HFF-Myc (cell line): Measurements from ENCODE around the gene NBL1.

Experiments used
- DNase-seq: peaks from one replicate; pipeline ENCODE4 v3.0.0-alpha.2; 2011; ENCODE audit warnings: low read depth; ENCODE audit errors: extremely low read depth
- H3K4me3 ChIP-seq: replicated peaks from 2 replicates; pipeline ENCODE4 v1.5.1; 2011; ENCODE audit warnings: low read depth, mild to moderate bottlenecking, control low read depth, low read length
- TF ChIP-seq, protein P1 (sequence below): IDR thresholded peaks from 2 replicates; pipeline ENCODE4 v1.5.1; 2012; ENCODE audit warnings: mild to moderate bottlenecking, low read depth, low read length, control low read depth; ENCODE audit errors: missing control alignments

Gene NBL1

DNA sequence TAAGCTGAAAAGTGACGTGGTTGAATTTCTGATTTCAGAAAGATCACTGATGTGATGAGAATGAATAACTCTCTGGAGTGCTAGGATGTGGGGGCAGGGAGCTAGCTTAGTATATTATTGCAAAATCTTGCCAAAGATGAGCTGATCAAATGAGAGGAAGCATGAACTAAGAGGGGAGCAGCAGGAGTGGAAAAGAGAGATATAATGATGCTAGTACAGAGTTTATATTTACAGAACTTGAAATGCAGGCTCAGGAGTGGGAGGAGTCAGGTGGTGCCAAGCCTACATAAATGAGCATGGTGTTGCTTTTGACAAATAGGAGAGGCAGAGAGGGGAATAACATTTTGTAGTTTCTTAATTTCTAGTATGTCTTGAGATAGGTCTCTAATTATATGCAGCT lies 38.1 kb upstream of the NBL1 start:
- H3K4me3 ChIP-seq, result no peak overlapping the region
- TF ChIP-seq, protein P1, sequence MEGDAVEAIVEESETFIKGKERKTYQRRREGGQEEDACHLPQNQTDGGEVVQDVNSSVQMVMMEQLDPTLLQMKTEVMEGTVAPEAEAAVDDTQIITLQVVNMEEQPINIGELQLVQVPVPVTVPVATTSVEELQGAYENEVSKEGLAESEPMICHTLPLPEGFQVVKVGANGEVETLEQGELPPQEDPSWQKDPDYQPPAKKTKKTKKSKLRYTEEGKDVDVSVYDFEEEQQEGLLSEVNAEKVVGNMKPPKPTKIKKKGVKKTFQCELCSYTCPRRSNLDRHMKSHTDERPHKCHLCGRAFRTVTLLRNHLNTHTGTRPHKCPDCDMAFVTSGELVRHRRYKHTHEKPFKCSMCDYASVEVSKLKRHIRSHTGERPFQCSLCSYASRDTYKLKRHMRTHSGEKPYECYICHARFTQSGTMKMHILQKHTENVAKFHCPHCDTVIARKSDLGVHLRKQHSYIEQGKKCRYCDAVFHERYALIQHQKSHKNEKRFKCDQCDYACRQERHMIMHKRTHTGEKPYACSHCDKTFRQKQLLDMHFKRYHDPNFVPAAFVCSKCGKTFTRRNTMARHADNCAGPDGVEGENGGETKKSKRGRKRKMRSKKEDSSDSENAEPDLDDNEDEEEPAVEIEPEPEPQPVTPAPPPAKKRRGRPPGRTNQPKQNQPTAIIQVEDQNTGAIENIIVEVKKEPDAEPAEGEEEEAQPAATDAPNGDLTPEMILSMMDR, result no peak
- no peak for DNase-seq

DNA sequence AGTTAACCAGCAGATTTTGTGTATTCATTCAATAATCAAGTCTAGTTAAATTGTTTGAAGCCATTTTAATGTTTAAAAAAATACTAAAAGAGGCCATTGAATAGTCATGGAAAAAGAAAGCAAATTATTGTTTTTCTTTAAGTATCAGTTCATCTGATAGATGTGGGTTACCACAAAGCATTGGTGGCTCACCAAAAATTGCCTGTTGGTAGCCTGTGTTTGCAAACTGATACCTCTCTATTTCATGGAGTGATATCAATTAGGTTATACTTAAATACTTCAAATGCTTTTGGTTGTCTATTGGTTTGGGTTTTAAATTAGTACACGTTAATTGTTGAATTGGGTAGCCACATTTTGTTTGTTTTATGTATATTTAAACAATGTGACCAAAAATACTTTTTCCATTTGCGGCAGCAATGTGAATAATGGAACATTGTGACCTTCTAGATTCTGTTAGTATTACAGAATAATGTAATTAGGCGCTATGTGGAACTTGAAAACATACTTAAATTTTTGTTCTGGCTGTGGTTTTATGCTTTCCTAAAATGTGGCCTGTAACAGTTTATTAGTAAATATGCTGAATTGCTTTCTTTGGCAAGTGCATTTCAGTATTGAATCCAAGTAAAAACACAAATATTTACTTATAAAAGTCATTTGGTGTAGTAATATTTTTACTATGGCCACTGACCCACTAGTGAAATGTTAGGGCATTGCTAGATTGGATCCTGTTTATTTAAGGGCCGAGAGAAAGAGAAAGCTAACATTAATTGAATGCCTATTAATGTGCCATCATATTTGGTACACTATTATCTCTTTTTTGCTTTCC lies 37.1 kb upstream of the NBL1 start:
- no peak for DNase-seq
- H3K4me3 ChIP-seq, result no peak overlapping the region
- TF ChIP-seq, protein P1, result no peak

DNA sequence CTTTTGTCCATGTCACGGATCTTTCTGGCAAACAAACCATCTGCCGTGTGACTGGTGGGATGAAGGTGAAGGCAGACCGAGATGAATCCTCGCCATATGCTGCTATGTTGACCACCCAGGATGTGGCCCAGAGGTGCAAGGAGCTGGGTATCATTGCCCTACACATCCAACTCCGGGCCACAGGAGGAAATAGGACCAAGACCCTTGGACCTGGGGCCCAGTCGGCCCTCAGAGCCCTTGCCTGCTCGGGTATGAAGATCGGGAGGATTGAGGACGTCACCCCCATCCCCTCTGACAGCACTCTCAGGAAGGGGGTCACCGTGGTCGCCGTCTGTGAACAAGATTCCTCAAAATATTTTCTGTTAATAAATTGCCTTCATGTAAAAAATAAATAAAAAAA lies 35.9 kb upstream of the NBL1 start:
- TF ChIP-seq, protein P1, result no peak
- no peak for DNase-seq
- H3K4me3 ChIP-seq, result no peak overlapping the region

DNA sequence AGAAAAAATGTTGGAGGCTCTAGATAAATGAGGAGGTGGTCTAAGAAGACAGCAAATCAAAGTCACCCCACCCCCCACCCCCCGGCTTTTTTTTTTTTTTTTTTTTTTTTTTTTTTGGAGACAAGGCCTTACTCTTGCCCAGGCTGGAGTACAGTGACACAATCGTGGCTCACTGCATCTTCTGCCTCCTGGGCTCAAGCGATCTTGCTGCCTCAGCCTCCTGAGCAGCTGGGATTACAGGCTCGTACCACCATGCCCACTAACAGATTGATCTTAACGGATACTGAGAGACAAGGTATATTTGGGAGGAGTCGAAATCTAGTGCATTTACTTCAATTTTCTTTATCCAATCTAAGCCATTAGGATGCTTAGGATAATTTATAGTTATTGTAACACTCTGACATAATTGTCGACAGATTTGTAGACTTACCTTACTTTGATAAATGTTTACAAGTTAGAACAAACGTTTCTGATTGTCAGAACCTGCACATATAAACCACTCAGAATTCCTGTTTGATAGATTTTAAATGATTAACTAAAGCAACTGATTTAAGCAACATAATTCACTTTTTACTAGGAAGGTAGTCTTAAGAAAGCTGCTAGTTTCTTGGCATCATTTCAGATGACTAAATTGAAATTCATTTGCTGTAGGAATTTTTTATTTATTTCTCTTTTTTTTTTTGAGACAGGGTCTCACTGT lies 33.7 kb upstream of the NBL1 start:
- H3K4me3 ChIP-seq, result no peak overlapping the region
- TF ChIP-seq, protein P1, result no peak
- no peak for DNase-seq

DNA sequence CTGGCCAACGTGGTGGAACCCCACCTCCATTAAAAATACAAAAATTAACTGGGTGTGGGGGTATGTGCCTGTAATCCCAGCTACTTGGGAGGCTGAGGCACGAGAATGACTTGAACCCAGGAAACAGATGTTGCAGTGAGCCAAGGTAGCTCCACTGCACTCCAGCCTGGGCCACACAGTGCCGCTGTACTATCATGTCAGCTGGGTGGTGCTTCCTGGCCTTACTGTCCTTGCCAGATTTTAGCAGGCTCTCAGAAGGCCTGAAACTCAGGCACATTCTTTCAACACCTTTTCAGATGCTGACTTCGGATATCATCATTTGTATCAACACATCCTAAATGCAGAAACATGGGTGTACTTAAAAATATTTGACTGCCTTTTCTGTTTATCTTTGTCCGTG lies 31.6 kb upstream of the NBL1 start:
- TF ChIP-seq, protein P1, result no peak
- DNase-seq, result no peak
- no peak overlapping the region for H3K4me3 ChIP-seq

DNA sequence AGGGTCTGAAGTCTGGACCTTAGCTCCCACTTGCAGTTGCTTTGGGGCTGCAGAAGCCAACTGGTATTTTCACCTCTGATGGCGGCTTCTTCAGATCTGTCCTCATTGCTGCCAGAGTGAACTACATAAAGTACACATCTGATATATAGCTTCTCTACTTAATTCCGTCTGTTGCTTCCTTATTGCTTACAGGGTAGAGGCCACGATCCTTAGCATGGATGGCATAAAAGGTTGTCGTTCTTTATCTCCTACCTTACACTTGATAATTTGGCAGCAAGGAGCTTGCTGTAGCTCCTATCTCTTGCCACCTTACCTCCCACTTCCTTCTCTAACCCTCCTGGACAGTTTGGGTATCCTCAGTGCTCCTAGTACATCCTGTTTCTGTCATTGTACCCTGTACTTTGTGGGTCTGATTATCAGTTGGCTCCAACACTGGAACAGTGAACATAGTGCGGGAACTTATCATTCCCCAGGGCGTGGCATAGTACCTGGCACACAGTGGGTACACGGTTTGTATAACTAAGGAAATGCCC lies 30.9 kb upstream of the NBL1 start:
- TF ChIP-seq, protein P1, result no peak
- no peak overlapping the region for H3K4me3 ChIP-seq
- no peak for DNase-seq
